Bronchial epithelial cell (primary cell): Measurements from ENCODE around the gene PASD1. TPM values are rescaled to one million over a fixed set of nuclear protein-coding genes. Genes with fewer than 3 reads are reported as not detected.

ENCODE experiments used
- DNase-seq: peaks from one replicate; pipeline ENCODE4 v3.0.0-alpha.2; 2010; ENCODE audit warnings: low read depth
- FAIRE-seq: peaks from 2 replicates; lab custom pipeline; 2011; peaks lifted over from hg19 to GRCh38; lab: Jason Lieb, UNC
- H3K27me3 ChIP-seq: 2 replicates; pipeline ENCODE4 v1.5.1; 2011; ENCODE audit warnings: low read length; ENCODE audit not compliant: control insufficient read depth, insufficient read depth
- H3K36me3 ChIP-seq: 2 replicates; pipeline ENCODE4 v1.5.1; 2011; ENCODE audit warnings: low read length; ENCODE audit not compliant: control insufficient read depth, insufficient read depth
- H3K4me3 ChIP-seq: 2 replicates; pipeline ENCODE4 v1.5.1; 2011; ENCODE audit warnings: mild to moderate bottlenecking, low read depth, low read length, control low read depth
- CTCF ChIP-seq: IDR thresholded peaks from 2 replicates; pipeline ENCODE4 v1.5.1; 2011; ENCODE audit warnings: mild to moderate bottlenecking, moderate library complexity, low read length, control low read depth, inconsistent platforms; ENCODE audit not compliant: insufficient read depth, severe bottlenecking
- total RNA-seq: library from RNA; depleted of rRNA; stranded (reverse); fragments of >200 nt; gene quantifications from 2 replicates; pipeline ENCODE4 v1.2.1, GENCODE V29; 2014

PASD1 gene
- total RNA-seq, 1 donor from 2014 or later: not detected

- Histone ChIP-seq H3K4me3 (no peak overlapping the region), H3K36me3 (no peaks in the 10 kb centered on the region), H3K27me3 (no peaks in the 10 kb centered on the region)
- peak; percentile 66 for FAIRE-seq
- no peak for TF ChIP-seq CTCF
- no peak for DNase-seq
These were observed 159.8 kb downstream of the PASD1 start for GRCh38 chrX:151723156-151723760.

GRCh38 chrX:151724563-151725337, 161.3 kb downstream of the PASD1 start:
- FAIRE-seq (no peak), DNase-seq (no peak)
- TF ChIP-seq CTCF: no peak
- Histone ChIP-seq H3K27me3 (no peaks in the 10 kb centered on the region), H3K36me3 (no peaks in the 10 kb centered on the region), H3K4me3 (no peak overlapping the region)

- FAIRE-seq: no peak
- H3K4me3 ChIP-seq: no peak overlapping the region
- no peak for DNase-seq
- TF ChIP-seq CTCF: no peak
- no peaks in the 10 kb centered on the region for H3K27me3 ChIP-seq
- H3K36me3 ChIP-seq: no peaks in the 10 kb centered on the region
These were observed 161.8 kb downstream of the PASD1 start for GRCh38 chrX:151725338-151725614.

Other genes starting within 250 kb of the PASD1 start
- gene VMA21, start 166.5 kb upstream of the PASD1 start, total RNA-seq: 45.8 and 46.0 TPM in 2 replicates
- gene PRRG3, start 131.8 kb downstream of the PASD1 start, total RNA-seq: not detected in 2 replicates
- gene FATE1, start 152.4 kb downstream of the PASD1 start, total RNA-seq: not detected in 2 replicates
- gene CNGA2, start 171.1 kb downstream of the PASD1 start, total RNA-seq: not detected in 2 replicates